ENCODE results near the gene HS3ST3A1. TPM values are rescaled to one million over a fixed set of nuclear protein-coding genes. Genes with fewer than 3 reads are reported as not detected.

HS3ST3A1 gene
- total RNA-seq, 2 experiments from 2014 or later: 0.22 to 1.2 TPM

DNA sequence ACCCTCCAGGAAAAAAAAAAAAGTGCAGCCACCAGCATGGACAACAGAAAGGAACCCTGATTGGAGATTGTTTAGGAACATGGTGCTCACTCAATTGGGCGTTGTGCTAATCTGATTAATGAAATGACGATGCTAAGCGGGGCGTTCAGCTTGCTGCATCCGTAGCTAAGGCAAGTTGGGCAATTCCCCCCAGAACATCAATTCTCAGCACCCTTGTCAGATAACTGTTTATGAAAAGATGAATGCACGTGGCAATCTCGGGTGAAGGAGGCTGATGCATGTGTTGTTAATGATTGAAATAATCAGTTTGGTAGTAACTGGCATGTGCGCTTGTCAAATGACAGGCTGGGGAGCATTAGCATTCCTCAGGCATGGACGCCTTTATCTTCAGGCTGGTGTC lies 57.0 kb downstream of the HS3ST3A1 start:
- no peak overlapping the region for H3K4me3 Mint-ChIP-seq
- CTCF ChIA-PET: no interaction called here
- no peaks in the 10 kb centered on the region for H3K9me3 Mint-ChIP-seq
- DNase-seq (no peak), ATAC-seq (ENCODE audit: poor library complexity) (no peak)
- H3K4me3 ChIP-seq (ENCODE audit: low read length): no peak overlapping the region
- H3K9me3 ChIP-seq (ENCODE audit: control insufficient read depth in 1 of 2, insufficient read depth in 1 of 2, low read length in 2 of 2): peaks cover 0 to 8% of the 10 kb centered on the region in 2 experiments
- no peaks in the 10 kb centered on the region for H3K4me1 ChIP-seq (ENCODE audit: insufficient read depth, low read length)
- H3K27ac ChIP-seq (ENCODE audit: low read depth in 1 of 2, low read length in 2 of 2): no peak overlapping the region
- TF ChIP-seq, protein P1, sequence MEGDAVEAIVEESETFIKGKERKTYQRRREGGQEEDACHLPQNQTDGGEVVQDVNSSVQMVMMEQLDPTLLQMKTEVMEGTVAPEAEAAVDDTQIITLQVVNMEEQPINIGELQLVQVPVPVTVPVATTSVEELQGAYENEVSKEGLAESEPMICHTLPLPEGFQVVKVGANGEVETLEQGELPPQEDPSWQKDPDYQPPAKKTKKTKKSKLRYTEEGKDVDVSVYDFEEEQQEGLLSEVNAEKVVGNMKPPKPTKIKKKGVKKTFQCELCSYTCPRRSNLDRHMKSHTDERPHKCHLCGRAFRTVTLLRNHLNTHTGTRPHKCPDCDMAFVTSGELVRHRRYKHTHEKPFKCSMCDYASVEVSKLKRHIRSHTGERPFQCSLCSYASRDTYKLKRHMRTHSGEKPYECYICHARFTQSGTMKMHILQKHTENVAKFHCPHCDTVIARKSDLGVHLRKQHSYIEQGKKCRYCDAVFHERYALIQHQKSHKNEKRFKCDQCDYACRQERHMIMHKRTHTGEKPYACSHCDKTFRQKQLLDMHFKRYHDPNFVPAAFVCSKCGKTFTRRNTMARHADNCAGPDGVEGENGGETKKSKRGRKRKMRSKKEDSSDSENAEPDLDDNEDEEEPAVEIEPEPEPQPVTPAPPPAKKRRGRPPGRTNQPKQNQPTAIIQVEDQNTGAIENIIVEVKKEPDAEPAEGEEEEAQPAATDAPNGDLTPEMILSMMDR (IDR thresholded peaks at IDR 0.05): no peak
- no peaks in the 10 kb centered on the region for H3K36me3 Mint-ChIP-seq (ENCODE audit: low read depth)
- intact Hi-C loops (cut with DNase I, micrococcal nuclease): no loop called here
- H3K27me3 ChIP-seq (ENCODE audit: control insufficient read depth in 1 of 2, insufficient read depth in 2 of 2, low read length in 2 of 2): peaks cover 0 to 3% of the 10 kb centered on the region in 2 experiments
- no peaks in the 10 kb centered on the region for H3K4me1 Mint-ChIP-seq (ENCODE audit: low read depth)
- no peak overlapping the region for H3K27ac Mint-ChIP-seq
- peaks cover 42% of the 10 kb centered on the region for H3K27me3 Mint-ChIP-seq
- H3K36me3 ChIP-seq (ENCODE audit: insufficient read depth, low read length): no peaks in the 10 kb centered on the region
- POLR2A ChIA-PET: no interaction called here

DNA sequence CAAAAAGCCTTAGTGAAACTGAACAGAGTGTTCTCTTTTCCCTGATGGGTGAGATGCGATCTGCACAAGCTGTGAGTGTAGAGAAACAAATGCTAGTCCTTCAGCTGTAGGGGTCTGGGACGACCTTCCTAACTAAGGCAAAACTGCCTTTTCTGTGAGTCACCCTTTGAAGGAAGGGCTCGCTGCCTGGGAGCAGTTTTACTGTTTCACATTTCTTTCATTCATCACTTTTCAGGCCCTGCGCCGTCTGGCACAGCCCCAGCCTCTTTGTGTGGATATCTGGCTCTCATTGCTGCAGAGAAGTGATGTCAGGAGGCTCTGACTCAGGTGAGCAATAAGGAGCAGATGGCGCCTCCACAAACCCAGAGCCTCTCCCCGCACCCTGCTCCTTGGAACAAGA lies 57.4 kb downstream of the HS3ST3A1 start:
- ChIA-PET CTCF (no interaction called here), POLR2A (no interaction called here)
- ATAC-seq (ENCODE audit: poor library complexity): no peak
- Mint-ChIP-seq H3K27me3 (peaks cover 39% of the 10 kb centered on the region), H3K9me3 (no peaks in the 10 kb centered on the region), H3K36me3 (ENCODE audit: low read depth) (no peaks in the 10 kb centered on the region), H3K4me3 (no peak overlapping the region), H3K4me1 (ENCODE audit: low read depth) (no peaks in the 10 kb centered on the region), H3K27ac (no peak overlapping the region)
- Histone ChIP-seq H3K27ac (ENCODE audit: low read depth in 1 of 2, low read length in 2 of 2) (no peak overlapping the region), H3K9me3 (ENCODE audit: control insufficient read depth in 1 of 2, insufficient read depth in 1 of 2, low read length in 2 of 2) (peaks cover 0 to 8% of the 10 kb centered on the region in 2 experiments), H3K36me3 (ENCODE audit: insufficient read depth, low read length) (no peaks in the 10 kb centered on the region), H3K27me3 (ENCODE audit: control insufficient read depth in 1 of 2, insufficient read depth in 2 of 2, low read length in 2 of 2) (peaks cover 0 to 3% of the 10 kb centered on the region in 2 experiments), H3K4me3 (ENCODE audit: low read length) (no peak overlapping the region), H3K4me1 (ENCODE audit: insufficient read depth, low read length) (no peaks in the 10 kb centered on the region)
- DNase-seq: no peak
- TF ChIP-seq, protein P1 (IDR thresholded peaks at IDR 0.05): no peak
- intact Hi-C loops (cut with DNase I, micrococcal nuclease): no loop called here

- Mint-ChIP-seq H3K4me3 (no peak overlapping the region), H3K27me3 (peaks cover 25% of the 10 kb centered on the region), H3K27ac (no peak overlapping the region), H3K36me3 (ENCODE audit: low read depth) (no peaks in the 10 kb centered on the region), H3K4me1 (ENCODE audit: low read depth) (no peaks in the 10 kb centered on the region), H3K9me3 (no peaks in the 10 kb centered on the region)
- CTCF ChIA-PET: no interaction called here
- H3K4me1 ChIP-seq (ENCODE audit: insufficient read depth, low read length): no peaks in the 10 kb centered on the region
- ATAC-seq (ENCODE audit: poor library complexity) (no peak), DNase-seq (no peak)
- intact Hi-C loops (cut with DNase I, micrococcal nuclease): no loop called here
- TF ChIP-seq, protein P1 (IDR thresholded peaks at IDR 0.05): no peak
- H3K4me3 ChIP-seq (ENCODE audit: low read length): no peak overlapping the region
- H3K27me3 ChIP-seq (ENCODE audit: control insufficient read depth in 1 of 2, insufficient read depth in 2 of 2, low read length in 2 of 2): peaks cover 0 to 3% of the 10 kb centered on the region in 2 experiments
- no peak overlapping the region for H3K27ac ChIP-seq (ENCODE audit: low read depth in 1 of 2, low read length in 2 of 2)
- no peaks in the 10 kb centered on the region for H3K36me3 ChIP-seq (ENCODE audit: insufficient read depth, low read length)
- POLR2A ChIA-PET: no interaction called here
- peaks cover 0 to 4% of the 10 kb centered on the region in 2 experiments for H3K9me3 ChIP-seq (ENCODE audit: control insufficient read depth in 1 of 2, insufficient read depth in 1 of 2, low read length in 2 of 2)
Measured at GRCh38 chr17:13542636-13543035, 59.1 kb downstream of the HS3ST3A1 start.
